ENCODE measurements around the gene KANK4.

Gene KANK4

DNA sequence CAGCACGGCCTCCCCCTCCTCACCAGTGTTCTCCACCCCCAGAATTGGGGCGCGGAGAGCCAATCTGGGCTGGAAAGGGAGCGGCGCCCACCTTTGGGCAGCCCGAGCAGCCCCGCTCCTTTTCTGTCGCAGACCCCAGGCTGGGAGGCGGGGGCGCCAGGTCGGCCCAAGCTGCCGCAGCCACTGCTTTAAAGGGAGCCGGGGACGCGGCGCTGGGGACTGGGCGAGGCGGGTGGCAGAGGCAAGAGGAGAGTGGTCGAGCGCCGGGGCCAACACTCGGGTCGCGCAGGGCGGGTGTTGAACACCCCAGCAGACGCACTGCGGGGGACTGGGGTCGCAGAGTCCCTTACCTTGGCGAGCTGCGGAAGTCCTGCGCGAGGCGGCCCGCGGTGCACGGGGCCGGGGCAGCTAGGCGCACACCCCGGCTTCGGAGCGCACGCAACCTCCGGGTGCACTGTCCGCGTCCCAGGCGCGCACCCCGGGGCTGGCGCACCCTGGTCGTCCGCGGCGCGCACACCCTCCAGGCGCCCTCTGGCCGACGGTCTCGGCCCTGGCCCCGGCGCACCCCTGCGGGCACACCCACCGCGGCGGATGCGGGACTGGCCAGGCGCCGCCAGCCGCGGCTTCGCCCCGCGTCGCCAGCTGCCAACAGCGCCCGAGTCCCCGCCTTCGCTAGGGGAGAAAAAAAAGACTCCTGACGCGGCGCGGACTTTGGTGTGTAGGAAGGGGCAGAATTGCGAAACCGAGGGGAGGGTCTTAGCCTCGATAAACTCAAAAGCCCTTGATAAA, at the start of gene KANK4:
KANK4 (minus strand) TSS at position 679 of the 789 bp plus-strand sequence. CDS start 37,870 bp downstream, outside the sequence.
- no peak for DNase-seq

- no peak for DNase-seq
These were observed 49.8 kb upstream of the KANK4 start for GRCh38 chr1:62368989-62369388.

- DNase-seq: no peak
These were observed 47.8 kb upstream of the KANK4 start for GRCh38 chr1:62367005-62367557.

- DNase-seq: no peak
These were observed 45.5 kb upstream of the KANK4 start for GRCh38 chr1:62364721-62365120.

GRCh38 chr1:62362926-62363325, 43.7 kb upstream of the KANK4 start:
- no peak for DNase-seq

DNA sequence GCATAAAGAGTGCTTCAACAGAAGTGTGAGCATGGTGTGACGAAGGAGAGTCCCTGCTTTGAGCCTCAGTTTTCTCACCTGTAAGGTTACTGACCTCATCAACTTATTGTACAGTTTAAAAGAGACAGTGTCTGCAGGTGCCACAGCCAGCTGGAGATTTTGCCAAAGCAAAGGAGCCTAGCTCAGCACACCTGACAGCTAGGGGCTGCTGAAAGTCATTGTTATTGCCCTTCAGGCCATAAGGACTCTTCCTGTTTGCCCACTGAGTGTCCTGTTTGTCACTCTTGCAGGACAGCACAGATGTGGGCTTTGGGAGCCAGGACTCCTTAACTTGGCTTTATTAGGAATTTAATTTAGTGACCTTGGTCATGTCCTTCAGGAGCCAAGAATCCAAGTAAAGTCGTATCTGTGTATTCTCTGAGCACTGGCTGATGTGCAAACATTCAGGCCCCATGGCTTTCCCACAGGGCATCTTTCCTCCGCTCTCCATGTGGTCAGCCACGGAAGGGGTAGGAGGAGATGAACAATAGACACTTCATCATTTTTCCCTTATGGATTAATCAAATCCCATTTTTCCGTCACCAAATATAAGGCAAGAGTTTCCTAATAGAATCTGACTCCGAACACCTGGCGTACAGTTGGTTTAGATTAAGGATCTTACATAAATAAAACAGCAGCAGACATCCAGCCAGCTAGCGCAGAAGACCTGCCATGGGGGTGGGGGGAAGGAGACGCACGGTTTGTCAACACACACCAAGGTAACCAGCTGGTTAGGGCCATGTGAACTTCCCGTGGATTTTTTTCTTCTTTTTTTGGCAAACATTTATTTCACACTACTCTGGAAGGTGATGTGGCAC, 43.1 kb upstream of the KANK4 start:
- no peak for DNase-seq

- no peak for DNase-seq
These were observed 42.2 kb upstream of the KANK4 start for GRCh38 chr1:62361431-62361830.

DNA sequence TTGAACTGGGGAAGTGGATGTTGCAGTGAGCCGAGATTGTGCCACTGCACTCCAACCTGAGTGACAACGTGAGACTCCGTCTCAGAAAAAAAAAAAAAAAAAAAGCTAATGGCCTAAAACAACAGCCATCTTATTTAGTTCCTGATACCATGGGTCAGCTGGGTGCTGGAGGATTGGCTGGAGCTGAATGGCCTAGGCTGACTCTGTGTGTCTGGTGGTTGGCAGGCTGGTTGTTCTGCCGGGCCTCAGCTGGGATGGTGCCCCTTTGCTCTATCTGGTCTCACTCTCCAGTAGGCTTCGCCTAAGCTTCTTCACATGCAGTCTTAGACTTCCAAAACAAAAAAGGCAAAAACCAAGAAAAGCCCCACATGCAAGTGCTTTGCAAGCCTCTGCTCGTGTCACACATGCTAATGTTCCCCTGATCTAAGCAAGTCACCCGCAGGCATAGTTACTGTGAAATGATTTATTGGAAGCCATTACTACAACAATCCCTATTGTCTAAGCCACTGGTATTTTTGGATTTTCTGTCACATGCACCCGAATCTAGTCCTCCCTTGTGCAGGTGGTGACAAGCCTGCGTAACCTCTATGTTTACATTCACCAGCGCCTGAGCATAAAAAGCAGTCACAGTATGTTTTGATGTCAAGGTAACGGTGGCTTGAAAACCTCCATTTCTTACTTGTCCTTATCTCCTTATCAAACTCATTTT, 39.6 kb upstream of the KANK4 start:
- DNase-seq: no peak

DNA sequence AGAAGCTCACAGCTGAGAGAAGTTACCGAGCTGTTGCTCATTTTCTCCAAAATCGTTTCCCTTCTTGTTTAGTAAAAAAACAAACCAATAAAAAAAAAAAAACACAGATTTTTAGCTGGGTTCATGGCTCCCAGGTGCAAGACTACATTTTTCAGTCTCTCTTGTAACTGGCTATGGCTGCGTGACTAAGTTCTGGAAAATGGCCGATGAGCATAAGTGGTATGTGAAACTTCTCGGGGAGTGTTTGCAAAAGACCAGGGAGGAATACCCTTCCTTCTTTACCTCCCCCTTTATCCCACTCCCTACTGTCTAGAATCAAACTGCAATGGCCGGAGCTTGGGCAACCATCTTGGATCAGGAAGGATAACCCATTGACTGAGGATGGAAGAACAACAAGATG, 38.7 kb upstream of the KANK4 start:
- no peak for DNase-seq

- DNase-seq: no peak
These were observed 37.1 kb upstream of the KANK4 start for GRCh38 chr1:62356257-62356835.

DNA sequence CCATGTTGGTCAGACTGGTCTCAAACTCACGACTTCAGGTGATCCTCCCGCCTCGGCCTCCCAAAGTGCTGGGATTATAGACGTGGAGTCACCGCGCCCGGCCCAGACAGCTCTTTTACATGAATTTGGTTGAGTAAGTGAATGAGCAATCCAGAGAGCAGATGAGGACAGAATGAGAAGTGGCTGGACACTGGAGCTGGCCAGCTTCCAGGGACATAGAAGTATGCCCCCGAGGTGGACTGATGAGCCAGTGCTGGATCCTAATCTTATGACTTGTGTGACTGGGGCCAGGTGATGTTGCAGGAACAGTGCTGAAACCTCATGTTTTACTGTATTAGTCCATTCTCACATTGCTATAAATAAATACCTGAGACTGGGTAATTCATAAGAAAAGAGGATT, 35.9 kb upstream of the KANK4 start:
- DNase-seq: no peak

GRCh38 chr1:62353853-62354252, 34.6 kb upstream of the KANK4 start:
- no peak for DNase-seq

DNA sequence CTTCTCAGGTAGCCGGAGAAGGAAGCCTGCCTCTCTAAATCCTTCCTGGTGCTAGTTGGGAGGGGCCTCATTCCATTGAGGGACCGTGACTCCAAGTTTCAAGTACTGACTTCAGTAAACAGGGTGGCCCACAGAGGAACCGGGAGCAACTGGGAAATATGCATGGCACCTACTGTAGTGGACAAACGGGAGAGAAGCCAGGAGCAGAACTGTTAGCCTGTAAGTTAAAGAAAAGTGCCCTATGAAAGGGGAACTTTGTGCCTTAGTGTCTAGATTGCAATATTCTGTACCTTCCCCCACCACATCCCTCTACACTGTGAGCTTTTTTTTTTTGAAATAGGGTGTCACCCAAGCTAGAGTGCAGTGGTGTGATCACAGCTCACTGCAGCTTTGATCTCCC, 33.2 kb upstream of the KANK4 start:
- no peak for DNase-seq

DNA sequence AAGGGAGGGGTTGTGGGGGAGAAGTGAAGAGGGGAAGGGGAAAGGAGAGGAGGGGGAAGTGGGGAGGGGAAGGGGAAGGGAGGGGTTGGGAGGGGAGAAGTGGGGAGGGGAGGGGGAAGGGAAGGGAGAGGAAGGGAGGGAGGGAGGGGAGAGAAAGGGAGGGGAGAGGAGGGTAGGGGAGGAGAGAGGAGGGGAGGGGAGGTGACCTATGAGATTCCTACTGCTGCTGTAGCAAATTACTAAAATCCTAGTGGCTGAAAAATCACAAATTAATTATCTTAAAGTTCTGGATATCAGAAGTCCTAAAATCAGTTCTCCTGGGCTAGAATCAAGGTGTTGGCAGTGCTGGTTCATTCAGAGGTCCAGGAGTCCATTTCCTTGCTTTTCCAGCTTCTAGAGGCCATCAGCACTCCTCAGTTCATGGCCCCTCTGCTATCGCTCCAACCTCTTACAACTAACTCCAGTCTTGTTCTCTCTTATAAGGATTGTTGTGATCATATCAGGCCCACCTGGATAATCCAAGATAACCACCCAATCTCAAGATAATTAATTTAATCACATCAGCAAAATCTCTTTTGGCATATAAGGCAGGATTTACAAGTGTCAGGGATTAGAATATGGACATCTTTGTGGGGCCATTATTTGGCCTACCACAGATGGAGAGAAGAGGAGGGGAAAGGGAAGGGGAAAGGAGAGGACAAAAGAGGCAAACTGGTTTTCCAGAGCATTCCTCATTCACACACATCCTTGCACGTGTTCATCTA, 30.4 kb upstream of the KANK4 start:
- no peak for DNase-seq

DNA sequence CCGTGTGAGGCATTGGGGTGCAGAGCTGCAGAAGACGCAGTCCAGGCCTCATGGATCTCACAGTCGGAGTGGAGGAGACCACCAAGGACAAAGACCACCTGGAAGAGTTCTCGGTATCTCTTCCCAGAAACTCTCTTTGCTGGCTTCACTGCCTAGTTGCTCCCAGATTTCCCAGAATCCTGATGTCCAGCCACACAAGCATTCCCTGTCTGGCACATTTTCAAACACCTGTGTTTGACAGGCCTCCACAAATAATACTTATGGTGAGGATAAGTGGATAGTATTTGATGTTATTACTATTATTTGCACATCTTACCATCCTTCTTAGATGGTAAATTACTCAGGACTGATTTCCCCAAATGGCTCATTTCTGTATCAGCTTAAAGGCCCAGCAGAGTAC, 27.7 kb upstream of the KANK4 start:
- DNase-seq: no peak

DNA sequence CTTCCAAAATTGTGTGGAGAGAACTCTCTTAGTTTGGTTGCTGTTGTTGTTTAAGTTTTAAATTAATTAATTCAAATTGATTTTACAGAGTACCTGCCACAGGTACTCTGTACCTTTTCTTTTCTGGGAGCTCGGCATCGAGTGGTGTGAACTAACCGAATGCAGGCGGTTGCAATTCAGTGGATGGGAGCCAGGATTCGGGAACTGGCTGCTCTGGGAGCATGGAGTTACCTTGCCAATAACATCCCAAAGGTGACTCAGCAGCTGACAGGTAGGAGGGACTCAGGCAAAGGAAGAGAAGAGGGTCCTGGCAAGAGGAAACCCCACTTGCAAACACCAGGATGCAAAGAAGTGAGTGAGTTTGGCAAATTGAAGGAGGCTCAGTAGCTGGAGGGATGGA, 24.7 kb upstream of the KANK4 start:
- no peak for DNase-seq

DNA sequence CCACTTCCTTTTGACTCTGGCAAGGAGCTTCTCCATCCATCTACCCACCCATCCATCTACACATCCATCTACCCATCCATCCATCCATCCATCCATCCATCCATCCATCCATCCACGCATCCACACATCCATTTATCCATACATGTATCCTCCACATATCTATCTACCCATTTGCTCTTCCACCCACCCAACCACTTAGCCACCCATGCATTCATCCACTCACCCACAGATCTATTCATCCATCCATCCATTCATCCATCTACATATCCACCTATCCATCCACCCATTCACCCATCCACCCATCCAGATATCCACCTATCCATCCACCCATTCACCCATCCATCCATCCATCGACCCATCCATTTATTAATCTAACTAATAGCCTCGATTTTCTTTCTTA, 23.0 kb upstream of the KANK4 start:
- DNase-seq: no peak

DNA sequence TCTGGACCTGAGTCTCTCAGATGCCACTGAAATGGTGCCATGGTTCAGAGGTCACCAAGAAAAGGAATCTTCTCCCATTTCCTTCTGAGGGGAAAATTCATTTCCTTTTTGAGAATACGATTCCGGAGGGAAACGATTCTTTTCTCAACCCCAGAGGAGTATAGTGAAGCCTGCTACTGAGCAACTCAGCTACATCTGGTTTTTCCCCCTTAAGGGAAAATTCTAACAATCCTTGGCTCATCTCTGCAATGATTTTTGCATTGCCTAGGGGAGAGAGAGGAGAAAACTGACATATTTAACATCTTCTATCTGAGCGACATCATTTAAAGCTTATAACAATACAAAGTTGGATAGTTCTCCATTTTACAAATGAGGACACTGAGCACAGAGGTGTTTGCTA, 22.4 kb upstream of the KANK4 start:
- DNase-seq: no peak

DNA sequence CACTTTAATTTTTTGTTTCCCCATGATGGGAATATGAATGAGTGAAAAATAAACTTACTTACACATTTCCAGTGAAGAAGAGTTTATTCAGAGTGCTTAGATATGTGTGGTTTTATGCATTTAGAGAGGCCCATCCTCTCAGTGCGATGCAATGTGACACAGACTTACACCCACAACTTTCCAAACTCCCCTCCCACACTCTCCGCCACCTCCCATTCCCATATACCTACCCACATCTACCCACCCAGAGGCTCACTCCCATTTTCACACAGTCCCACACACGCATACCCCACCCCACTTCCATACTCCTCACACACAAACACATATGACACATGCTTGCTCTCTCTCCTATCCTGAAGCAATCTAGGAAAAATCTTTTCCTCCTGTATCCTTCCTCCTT, 21.9 kb upstream of the KANK4 start:
- no peak for DNase-seq

DNA sequence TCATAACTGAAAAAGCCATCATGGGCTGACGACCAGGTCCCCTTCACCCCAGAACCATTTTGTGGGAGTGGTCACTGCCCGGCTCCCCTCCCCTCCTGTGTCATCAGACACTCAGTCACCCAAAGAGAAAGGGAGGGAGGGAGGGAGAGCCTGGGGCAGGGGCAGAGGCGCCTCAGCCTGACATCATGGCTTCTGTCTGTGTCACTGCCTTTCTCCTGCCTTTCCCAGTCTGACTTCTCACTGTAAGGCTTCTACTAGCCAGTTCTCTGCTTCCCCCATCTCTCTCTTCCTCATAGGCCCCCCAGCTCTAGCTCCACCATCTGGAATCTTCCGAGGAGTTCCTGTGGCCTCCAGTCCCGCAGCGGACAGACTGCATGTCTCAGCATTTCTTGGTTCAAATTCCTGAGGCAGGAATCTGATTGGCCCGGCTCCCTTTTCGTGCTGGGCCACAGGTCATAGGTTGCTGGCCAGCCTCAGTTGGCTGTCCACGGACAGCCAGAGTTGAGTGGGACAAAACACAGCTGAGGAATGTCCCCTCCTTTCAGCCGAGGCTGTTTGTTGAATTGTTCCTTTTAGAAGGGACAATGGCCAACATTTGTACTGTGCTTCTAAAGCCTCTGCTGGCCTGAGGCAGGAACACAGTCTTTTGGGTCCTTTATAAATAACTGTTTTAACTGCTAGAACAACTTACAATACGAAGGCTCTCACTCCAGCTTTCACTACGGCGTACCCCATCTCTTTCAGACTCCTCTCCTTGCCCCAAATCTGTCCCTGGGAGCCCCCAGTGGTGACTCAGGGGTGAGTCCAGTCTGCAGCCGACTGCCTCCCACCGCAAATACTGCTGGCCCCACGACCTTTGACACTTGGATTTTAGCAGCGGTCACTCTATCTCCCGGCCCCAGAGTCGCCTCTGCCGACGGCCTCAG, 18.7 kb upstream of the KANK4 start:
- no peak for DNase-seq

Measured in activated gamma-delta T cell treated with Interleukin-2 at 50 U/mL for 16 hours (primary cell).